ENCODE results near the gene LGALS8.

LGALS8 gene

DNA sequence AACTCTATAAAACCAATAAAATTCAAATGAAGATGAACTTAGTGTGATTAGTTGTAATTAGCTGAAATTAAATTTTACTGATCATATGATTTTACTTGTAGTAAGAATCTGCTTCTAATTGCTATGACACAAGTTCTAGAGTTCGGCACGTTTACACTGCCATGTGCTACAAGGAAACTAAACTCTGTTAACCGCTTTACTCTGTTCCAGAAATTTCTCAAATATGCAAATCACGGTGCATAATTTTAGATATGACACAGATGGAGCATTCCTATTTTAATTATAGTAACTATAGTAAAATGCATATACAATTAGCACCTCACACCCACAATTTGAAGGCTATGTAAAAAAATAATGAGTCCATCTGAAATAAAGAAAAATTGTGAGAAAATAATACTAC is 65.7 kb downstream of the LGALS8 start:
- DNase-seq (ENCODE audit: low read depth in 2 of 2): no peak

DNA sequence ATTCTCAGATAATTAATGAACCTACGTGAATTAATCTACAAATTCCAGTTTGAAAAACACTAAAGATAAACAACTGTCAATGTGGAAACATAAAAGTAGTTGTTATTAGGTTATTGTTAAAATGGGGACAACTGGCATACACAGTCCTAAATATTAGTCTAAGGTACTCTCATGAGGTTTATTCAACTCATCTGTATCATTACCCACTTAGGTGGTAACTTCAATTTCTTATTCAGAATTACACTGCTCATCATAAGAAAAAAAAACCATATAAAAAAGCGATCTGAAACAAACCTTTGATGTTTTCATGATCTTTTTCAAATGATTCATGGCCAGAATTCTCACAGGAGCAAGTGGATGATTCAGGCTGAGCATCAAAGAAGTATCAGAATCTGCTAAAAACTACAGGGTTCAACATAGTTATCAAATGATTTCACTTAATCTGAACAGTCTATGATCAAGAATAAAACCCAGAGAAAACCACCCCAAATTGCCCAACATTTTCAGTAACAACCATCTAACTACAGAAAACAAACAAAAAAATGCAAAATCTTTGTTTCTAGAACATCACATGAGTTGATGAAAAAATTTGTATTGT is 66.9 kb downstream of the LGALS8 start:
- DNase-seq (ENCODE audit: low read depth in 2 of 2): no peak

DNA sequence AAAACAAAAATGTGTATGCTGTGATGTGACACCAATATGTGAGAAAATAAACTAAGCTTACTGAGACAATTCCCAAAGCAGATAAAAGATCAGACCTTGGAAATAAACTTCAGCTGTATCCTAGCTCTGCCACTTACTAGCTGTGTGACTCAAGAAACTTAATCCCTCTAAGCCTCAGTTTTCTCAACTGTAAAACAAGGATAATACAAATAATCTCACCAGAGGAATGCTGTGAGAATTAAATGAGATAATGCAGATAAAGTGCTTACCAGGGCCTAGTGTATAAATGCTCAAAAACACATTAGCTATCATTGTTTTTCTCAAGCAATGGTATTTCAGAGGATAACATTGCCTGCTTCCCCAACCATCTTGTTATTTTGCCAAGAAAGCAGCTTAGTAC is 78.4 kb downstream of the LGALS8 start:
- no peak for DNase-seq (ENCODE audit: low read depth in 2 of 2)

All from stimulated activated CD4-positive, alpha-beta T cell treated with anti-CD3 and anti-CD28 coated beads, Interleukin-12 subunit alpha, Interleukin-12 subunit beta, amount 100 ng/mL, for 24 hours (primary cell).